HepG2 (cell line): ENCODE data around the gene TGFA. TPM values are rescaled to one million over a fixed set of nuclear protein-coding genes. Genes with fewer than 3 reads are reported as not detected.

Experiments used
- ATAC-seq: fragments of 200-7000 bp; cut with Tn5 transposase; 3 replicates; pipeline ENCODE4 v1.9.1; 2020; ENCODE audit warnings: mild to moderate bottlenecking, moderate library complexity
- BruUV-seq: library from RNA; stranded (reverse); fragments of 400-500 nt; replicated peaks from 2 replicates; lab custom pipeline; 2021; lab: Mats Ljungman, UMichigan
- CTCF ChIA-PET: fragments of 300-600 bp; formaldehyde crosslinking; extraction: SDS; loops from one replicate; lab custom pipeline; 2021; ENCODE audit warnings: low total read pairs, inconsistent platforms, low intra/inter-chr PET ratio; lab: Yijun Ruan, JAX
- POLR2A ChIA-PET: fragments of 350-600 bp; sonication (Branson Sonifier 250); formaldehyde crosslinking; loops from one replicate; lab custom pipeline; 2020; ENCODE audit warnings: antibody characterized with exemption, inconsistent platforms; lab: Yijun Ruan, JAX
- DNase-seq: peaks from one replicate; pipeline ENCODE4 v3.0.0-alpha.2; 2015; ENCODE audit warnings: low spot score
- FAIRE-seq: peaks from 3 replicates; lab custom pipeline; 2011; peaks lifted over from hg19 to GRCh38; lab: Jason Lieb, UNC
- H2AFZ ChIP-seq: one replicate; pipeline ENCODE4 v1.6.1; 2011; ENCODE audit warnings: low read length, inconsistent platforms
- H3K27ac ChIP-seq: fragments of 300-600 bp; 3 replicates; pipeline ENCODE4 v1.8.0; 2011; ENCODE audit warnings: mixed run types, mild to moderate bottlenecking, mixed read lengths, low read length, inconsistent platforms; ENCODE audit not compliant: insufficient read depth; ENCODE audit errors: extremely low read length
- H3K27me3 ChIP-seq, 2 experiments: fragments of 200-600 bp in 1 of 2; 2 replicates in 1 of 2; 3 replicates in 1 of 2; pipeline versions ENCODE4 v1.6.0 to v1.8.0; 2011; ENCODE audit warnings: low read length in 2 of 2, mild to moderate bottlenecking in 2 of 2, moderate library complexity in 2 of 2, inconsistent platforms in 1 of 2; ENCODE audit not compliant: insufficient read depth in 2 of 2, control insufficient read depth in 1 of 2
- H3K36me3 ChIP-seq, 2 experiments: fragments of 200-600 bp in 1 of 2; replicated peaks in 1 of 2; 2 replicates in 1 of 2; 3 replicates in 1 of 2; pipeline versions ENCODE4 v1.5.1 to v1.8.0; 2011; ENCODE audit warnings: low read length in 2 of 2, inconsistent platforms in 1 of 2; ENCODE audit not compliant: insufficient read depth in 2 of 2, control insufficient read depth in 1 of 2
- H3K4me1 ChIP-seq: 2 replicates; pipeline ENCODE4 v1.5.1; 2012; ENCODE audit warnings: low read length, inconsistent platforms; ENCODE audit not compliant: insufficient read depth
- H3K4me2 ChIP-seq: 2 replicates; pipeline ENCODE4 v1.6.0; 2011; ENCODE audit warnings: low read depth, low read length, inconsistent platforms
- H3K4me3 ChIP-seq, 3 experiments: fragments of 200-600 bp in 1 of 3; sonication (generic), shearing (Covaris generic) in 1 of 3; replicated peaks in 1 of 3; 2 replicates each; pipeline ENCODE4 v1.5.1; 2011 to 2016; ENCODE audit warnings: low read length in 3 of 3, inconsistent platforms in 2 of 3, low read depth in 2 of 3, mild to moderate bottlenecking in 2 of 3, control low read depth in 1 of 3, mixed read lengths in 1 of 3; ENCODE audit not compliant: insufficient read depth in 1 of 3
- H3K79me2 ChIP-seq: one replicate; pipeline ENCODE4 v1.6.1; 2011; ENCODE audit warnings: low read length, inconsistent platforms; ENCODE audit not compliant: insufficient read depth
- H3K9ac ChIP-seq: 2 replicates; pipeline ENCODE4 v1.6.0; 2011; ENCODE audit warnings: mild to moderate bottlenecking, low read depth, low read length, inconsistent platforms; ENCODE audit not compliant: insufficient read depth
- H3K9me3 ChIP-seq: 2 replicates; pipeline ENCODE4 v1.5.1; 2012; ENCODE audit warnings: mild to moderate bottlenecking, low read length
- H4K20me1 ChIP-seq: 2 replicates; pipeline ENCODE4 v1.6.0; 2011; ENCODE audit warnings: inconsistent platforms, mild to moderate bottlenecking, low read length, moderate library complexity; ENCODE audit not compliant: insufficient read depth
- HNRNPK ChIP-seq: fragments of 200-400 bp; formaldehyde crosslinking; IDR thresholded peaks from 2 replicates; pipeline ENCODE4 v1.6.1; 2018; ENCODE audit warnings: low read length, low read depth, moderate library complexity, mild to moderate bottlenecking; ENCODE audit not compliant: poor library complexity, severe bottlenecking
- LCORL ChIP-seq, 2 experiments: fragments of 450-650 bp in 1 of 2; sonication (generic) in 1 of 2; formaldehyde crosslinking in 1 of 2; IDR thresholded peaks; 2 replicates each; pipeline versions ENCODE4 v1.5.0 to v1.6.1; 2017 to 2020; ENCODE audit warnings: antibody characterized with exemption in 1 of 2, missing genetic modification reagents in 1 of 2
- SAP130 ChIP-seq: IDR thresholded peaks from 2 replicates; pipeline ENCODE4 v1.6.1; 2016; ENCODE audit warnings: low read depth
- ZNF292 ChIP-seq: sonication (generic); formaldehyde crosslinking; IDR thresholded peaks from 2 replicates; pipeline ENCODE4 v1.8.1; 2022; ENCODE audit warnings: mild to moderate bottlenecking, low read depth, missing genetic modification reagents, borderline replicate concordance
- WGBS: methylation state at CpG from one replicate; pipeline ENCODE4 v1.1.6; 2017; ENCODE audit warnings: low lambda C conversion rate; 5-methylcytosine and 5-hydroxymethylcytosine counted together
- in situ Hi-C: cut with HindIII; loops from 2 replicates; pipeline ENCODE4 v1.10.0; 2017; ENCODE audit warnings: low pct_unique_long_range_greater_than_20kb; ENCODE audit not compliant: extremely low pct_ligation_motif_present
- intact Hi-C: fragments of 100-400 bp; cut with micrococcal nuclease; formaldehyde crosslinking; loops from one replicate; pipeline ENCODE4 v1.10.0; 2022; ENCODE audit not compliant: unreplicated experiment
- polyA plus RNA-seq, 8 experiments: library from polyadenylated mRNA; depleted of rRNA in 3 of 8; stranded (reverse) in 7 of 8; unstranded in 1 of 8; fragments of >200 nt; fragmentation: Illumina TruSeq in 4 of 8; extraction: Trizol in 4 of 8; gene quantifications; 2 replicates each; pipeline versions ENCODE4 v1.2.1 to v1.2.3, GENCODE V29; 2011 to 2016; ENCODE audit warnings: low read depth in 4 of 8, missing spikeins in 1 of 8, mixed read lengths in 1 of 8; ENCODE audit not compliant: insufficient read depth in 1 of 8
- total RNA-seq, 5 experiments: library from RNA; depleted of rRNA; stranded (reverse); fragments of >200 nt; fragmentation: Illumina TruSeq; extraction: Trizol; gene quantifications; 2 replicates each; pipeline ENCODE4 v1.2.3, GENCODE V29; 2016; ENCODE audit warnings: low read depth in 1 of 5
- TF ChIP-seq, protein P1 (sequence below): sonication (generic); formaldehyde crosslinking; IDR thresholded peaks from 2 replicates; pipeline ENCODE4 v1.4.0; 2020; ENCODE audit warnings: missing genetic modification reagents
- TF ChIP-seq, protein P2 (sequence below): sonication (generic); formaldehyde crosslinking; IDR thresholded peaks from 2 replicates; pipeline ENCODE4 v1.8.1; 2023; ENCODE audit warnings: mild to moderate bottlenecking, missing genetic modification reagents, borderline replicate concordance
- TF ChIP-seq, protein P3 (sequence below): sonication (generic); formaldehyde crosslinking; IDR thresholded peaks from 2 replicates; pipeline ENCODE4 v1.5.1; 2020; ENCODE audit warnings: mild to moderate bottlenecking, missing genetic modification reagents

Gene TGFA
- total and polyA plus RNA-seq, 2 of the 13 experiments (the other 11 are each of a cell fraction or from before 2014, with no cell fraction given): 7.8 to 15.3 TPM

DNA sequence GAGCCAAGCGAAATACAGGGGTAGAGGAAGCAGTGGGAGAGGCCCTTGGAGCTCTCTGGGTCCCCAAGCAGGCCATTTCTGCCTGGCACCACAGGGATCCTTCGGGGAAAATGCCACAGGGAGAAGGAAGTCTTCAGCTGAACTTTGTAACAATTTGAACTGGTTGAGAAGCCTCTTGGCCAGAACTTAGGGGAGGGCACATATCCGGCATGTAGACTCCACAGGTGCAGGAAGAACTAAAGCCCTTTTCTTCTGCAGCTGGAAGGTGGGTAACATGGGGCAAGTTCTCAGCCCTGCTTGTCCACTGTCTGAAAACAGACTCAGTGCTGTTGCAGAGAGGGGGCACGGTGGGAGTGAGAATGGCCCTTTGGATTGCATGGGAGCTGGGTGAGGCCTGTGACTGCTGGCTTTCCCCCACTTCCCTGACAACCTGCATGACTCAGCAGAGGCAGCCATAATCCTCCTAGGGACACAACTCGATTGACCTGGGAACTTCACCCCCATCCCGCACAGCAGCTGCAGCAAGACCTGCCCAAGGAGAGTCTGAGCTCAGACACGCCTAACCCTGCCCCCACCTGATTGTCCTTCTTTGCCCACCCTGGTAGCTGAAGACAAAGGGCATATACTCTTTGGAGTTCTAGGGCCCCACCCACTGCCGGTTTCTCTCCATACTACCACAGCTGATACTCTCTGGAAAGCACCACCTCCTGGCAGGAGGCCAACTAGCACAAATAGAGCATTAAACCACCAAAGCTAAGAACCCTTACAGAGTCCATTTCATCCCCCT is 150.2 kb downstream of the TGFA start (continued):
- TF ChIP-seq LCORL (IDR thresholded peaks at IDR 0.05) (peak; percentile 58; the same call in 1 of the 2 replicates), LCORL (CRISPR knock-in tag; IDR thresholded peaks at IDR 0.05) (no peak), SAP130 (peak; percentile 24; the same call in 1 of the 2 replicates), ZNF292 (CRISPR knock-in tag) (0 out of 2 replicates have a peak, but pooled peaks have one; percentile 18)
- TF ChIP-seq, protein P1, sequence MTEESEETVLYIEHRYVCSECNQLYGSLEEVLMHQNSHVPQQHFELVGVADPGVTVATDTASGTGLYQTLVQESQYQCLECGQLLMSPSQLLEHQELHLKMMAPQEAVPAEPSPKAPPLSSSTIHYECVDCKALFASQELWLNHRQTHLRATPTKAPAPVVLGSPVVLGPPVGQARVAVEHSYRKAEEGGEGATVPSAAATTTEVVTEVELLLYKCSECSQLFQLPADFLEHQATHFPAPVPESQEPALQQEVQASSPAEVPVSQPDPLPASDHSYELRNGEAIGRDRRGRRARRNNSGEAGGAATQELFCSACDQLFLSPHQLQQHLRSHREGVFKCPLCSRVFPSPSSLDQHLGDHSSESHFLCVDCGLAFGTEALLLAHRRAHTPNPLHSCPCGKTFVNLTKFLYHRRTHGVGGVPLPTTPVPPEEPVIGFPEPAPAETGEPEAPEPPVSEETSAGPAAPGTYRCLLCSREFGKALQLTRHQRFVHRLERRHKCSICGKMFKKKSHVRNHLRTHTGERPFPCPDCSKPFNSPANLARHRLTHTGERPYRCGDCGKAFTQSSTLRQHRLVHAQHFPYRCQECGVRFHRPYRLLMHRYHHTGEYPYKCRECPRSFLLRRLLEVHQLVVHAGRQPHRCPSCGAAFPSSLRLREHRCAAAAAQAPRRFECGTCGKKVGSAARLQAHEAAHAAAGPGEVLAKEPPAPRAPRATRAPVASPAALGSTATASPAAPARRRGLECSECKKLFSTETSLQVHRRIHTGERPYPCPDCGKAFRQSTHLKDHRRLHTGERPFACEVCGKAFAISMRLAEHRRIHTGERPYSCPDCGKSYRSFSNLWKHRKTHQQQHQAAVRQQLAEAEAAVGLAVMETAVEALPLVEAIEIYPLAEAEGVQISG: peak; percentile 92

DNA sequence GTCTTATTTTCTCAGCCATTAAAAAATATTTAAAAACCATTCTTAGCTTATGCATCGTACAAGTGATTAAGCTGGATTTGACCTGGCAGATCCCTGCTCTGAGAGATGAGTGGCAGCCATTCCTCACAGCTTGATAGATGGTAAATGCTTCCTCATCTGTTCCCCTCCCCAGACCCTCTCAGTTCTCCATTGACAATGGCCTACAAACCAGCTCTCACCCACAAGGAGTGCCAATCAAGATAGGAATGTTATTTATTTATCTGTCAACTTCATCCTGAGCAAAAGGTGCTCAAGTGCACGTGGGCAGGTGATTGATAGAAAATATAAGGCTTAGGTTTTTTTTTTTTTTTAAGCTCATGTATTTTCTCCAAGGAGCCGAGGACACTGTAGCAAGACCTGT is 153.1 kb downstream of the TGFA start:
- peaks cover 0 to 12% of the 10 kb centered on the region in 2 experiments; a peak in 2 of 5 replicates for H3K27me3 ChIP-seq
- no peaks in the 10 kb centered on the region for H3K36me3 ChIP-seq
- in situ Hi-C loops: no loop called here
- H3K4me1 ChIP-seq: peaks cover 24% of the 10 kb centered on the region
- no peaks in the 10 kb centered on the region for H3K9me3 ChIP-seq
- no peaks in the 10 kb centered on the region for H3K79me2 ChIP-seq
- intact Hi-C loops: no loop called here
- 36% methylated on average over 3 of the region's 3 CpGs for WGBS
- H3K27ac ChIP-seq: no peak overlapping the region
- ATAC-seq: no peak
- ChIA-PET CTCF (no interaction called here), POLR2A (no interaction called here)
- no peak for DNase-seq
- no peak for TF ChIP-seq HNRNPK
- TF ChIP-seq, protein P2, sequence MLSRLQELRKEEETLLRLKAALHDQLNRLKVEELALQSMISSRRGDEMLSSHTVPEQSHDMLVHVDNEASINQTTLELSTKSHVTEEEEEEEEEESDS: no peak
- TF ChIP-seq, protein P3, sequence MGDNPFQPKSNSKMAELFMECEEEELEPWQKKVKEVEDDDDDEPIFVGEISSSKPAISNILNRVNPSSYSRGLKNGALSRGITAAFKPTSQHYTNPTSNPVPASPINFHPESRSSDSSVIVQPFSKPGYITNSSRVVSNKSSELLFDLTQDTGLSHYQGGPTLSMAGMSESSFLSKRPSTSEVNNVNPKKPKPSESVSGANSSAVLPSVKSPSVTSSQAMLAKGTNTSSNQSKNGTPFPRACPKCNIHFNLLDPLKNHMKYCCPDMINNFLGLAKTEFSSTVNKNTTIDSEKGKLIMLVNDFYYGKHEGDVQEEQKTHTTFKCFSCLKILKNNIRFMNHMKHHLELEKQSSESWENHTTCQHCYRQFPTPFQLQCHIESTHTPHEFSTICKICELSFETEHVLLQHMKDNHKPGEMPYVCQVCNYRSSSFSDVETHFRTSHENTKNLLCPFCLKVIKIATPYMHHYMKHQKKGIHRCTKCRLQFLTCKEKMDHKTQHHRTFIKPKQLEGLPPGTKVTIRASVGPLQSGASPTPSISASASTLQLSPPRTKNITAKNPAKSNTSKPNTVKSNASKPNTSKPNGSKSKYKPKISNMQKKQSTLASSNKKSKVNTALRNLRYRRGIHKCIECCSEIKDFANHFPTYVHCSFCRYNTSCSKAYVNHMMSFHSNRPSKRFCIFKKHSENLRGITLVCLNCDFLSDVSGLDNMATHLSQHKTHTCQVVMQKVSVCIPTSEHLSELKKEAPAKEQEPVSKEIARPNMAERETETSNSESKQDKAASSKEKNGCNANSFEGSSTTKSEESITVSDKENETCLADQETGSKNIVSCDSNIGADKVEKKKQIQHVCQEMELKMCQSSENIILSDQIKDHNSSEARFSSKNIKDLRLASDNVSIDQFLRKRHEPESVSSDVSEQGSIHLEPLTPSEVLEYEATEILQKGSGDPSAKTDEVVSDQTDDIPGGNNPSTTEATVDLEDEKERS (CRISPR knock-in tag): no peak
- TF ChIP-seq, all 625 proteins: peak for 0
- Histone ChIP-seq H3K9ac (no peak overlapping the region), H3K4me2 (no peak overlapping the region), H3K4me3 (no peak overlapping the region), H2AFZ (no peak overlapping the region), H4K20me1 (no peaks in the 10 kb centered on the region)
- no peak for FAIRE-seq
- no TSS peak for BruUV-seq
